WTC11 (cell line): ENCODE data around the gene SH3PXD2A. TPM values are rescaled to one million over a fixed set of nuclear protein-coding genes. Genes with fewer than 3 reads are reported as not detected.

Source experiments
- ATAC-seq: fragments of 200-7000 bp; cut with Tn5 transposase; 2 replicates; pipeline ENCODE4 v1.10.0; 2021; ENCODE audit warnings: mild to moderate bottlenecking, moderate library complexity
- CTCF ChIA-PET: fragments of 300-600 bp; sonication (Branson Sonifier 250); formaldehyde crosslinking; loops from one replicate; lab custom pipeline; 2021; ENCODE audit warnings: antibody characterized with exemption; lab: Charles Lee
- POLR2A ChIA-PET: fragments of 350-600 bp; sonication (Branson Sonifier 250); formaldehyde crosslinking; loops from one replicate; lab custom pipeline; 2021; ENCODE audit warnings: antibody characterized with exemption; lab: Charles Lee
- DNase-seq: peaks from one replicate; pipeline ENCODE4 v3.0.0; 2021; ENCODE audit warnings: low spot score
- H3K27ac Mint-ChIP-seq: 2 replicates; pipeline ENCODE4 v1.8.0; 2021; ENCODE audit warnings: mixed read lengths
- H3K27me3 Mint-ChIP-seq: 2 replicates; pipeline ENCODE4 v1.8.0; 2021; ENCODE audit warnings: low read depth, mild to moderate bottlenecking, moderate library complexity, mixed read lengths
- H3K36me3 Mint-ChIP-seq: 2 replicates; pipeline ENCODE4 v1.8.0; 2021; ENCODE audit warnings: mixed read lengths
- H3K4me1 Mint-ChIP-seq: 2 replicates; pipeline ENCODE4 v1.8.0; 2022; ENCODE audit warnings: mixed read lengths
- H3K4me3 Mint-ChIP-seq: 2 replicates; pipeline ENCODE4 v1.8.0; 2021; ENCODE audit warnings: mild to moderate bottlenecking, moderate library complexity, mixed read lengths
- H3K9me3 Mint-ChIP-seq: 2 replicates; pipeline ENCODE4 v1.8.0; 2021; ENCODE audit warnings: mixed read lengths
- CREB1 ChIP-seq: sonication (generic); formaldehyde crosslinking; IDR thresholded peaks from 2 replicates; pipeline ENCODE4 v1.8.0; 2023; ENCODE audit warnings: mild to moderate bottlenecking, missing genetic modification reagents
- ETV6 ChIP-seq: sonication (generic); formaldehyde crosslinking; IDR thresholded peaks from 2 replicates; pipeline ENCODE4 v1.8.1; 2022; ENCODE audit warnings: mild to moderate bottlenecking, missing genetic modification reagents
- FOXJ3 ChIP-seq: sonication (generic); formaldehyde crosslinking; IDR thresholded peaks from 2 replicates; pipeline ENCODE4 v1.9.0; 2021; ENCODE audit warnings: missing genetic modification reagents, mild to moderate bottlenecking, borderline replicate concordance
- GABPB1 ChIP-seq: sonication (generic); formaldehyde crosslinking; IDR thresholded peaks from 2 replicates; pipeline ENCODE4 v1.8.1; 2023; ENCODE audit warnings: mild to moderate bottlenecking, missing genetic modification reagents
- IRF2 ChIP-seq: sonication (generic); formaldehyde crosslinking; IDR thresholded peaks from 2 replicates; pipeline ENCODE4 v1.8.0; 2022; ENCODE audit warnings: low read depth, missing genetic modification reagents, borderline replicate concordance
- KAT7 ChIP-seq: sonication (generic); formaldehyde crosslinking; IDR thresholded peaks from 2 replicates; pipeline ENCODE4 v1.8.1; 2023; ENCODE audit warnings: missing genetic modification reagents, mild to moderate bottlenecking, borderline replicate concordance
- NR1H2 ChIP-seq: sonication (generic); formaldehyde crosslinking; IDR thresholded peaks from 2 replicates; pipeline ENCODE4 v1.9.0; 2021; ENCODE audit warnings: mild to moderate bottlenecking, moderate library complexity, missing genetic modification reagents
- RORB ChIP-seq: fragments of 250-450 bp; sonication (Bioruptor Pico); IDR thresholded peaks from 2 replicates; pipeline ENCODE4 v1.9.0; 2021; ENCODE audit warnings: mild to moderate bottlenecking
- SMAD3 ChIP-seq: sonication (generic); formaldehyde crosslinking; IDR thresholded peaks from 2 replicates; pipeline ENCODE4 v1.8.0; 2022; ENCODE audit warnings: missing genetic modification reagents, mild to moderate bottlenecking, borderline replicate concordance
- TEAD1 ChIP-seq: sonication (generic); formaldehyde crosslinking; IDR thresholded peaks from 2 replicates; pipeline ENCODE4 v1.8.0; 2022; ENCODE audit warnings: mild to moderate bottlenecking, missing genetic modification reagents
- TEAD4 ChIP-seq: sonication (generic); formaldehyde crosslinking; IDR thresholded peaks from 2 replicates; pipeline ENCODE4 v1.8.0; 2022; ENCODE audit warnings: mild to moderate bottlenecking, missing genetic modification reagents
- TP53 ChIP-seq: sonication (generic); formaldehyde crosslinking; IDR thresholded peaks from 2 replicates; pipeline ENCODE4 v1.8.1; 2023; ENCODE audit warnings: mild to moderate bottlenecking, missing genetic modification reagents
- ZBTB21 ChIP-seq: sonication (generic); formaldehyde crosslinking; IDR thresholded peaks from 2 replicates; pipeline ENCODE4 v1.8.1; 2023; ENCODE audit warnings: mild to moderate bottlenecking, missing genetic modification reagents, borderline replicate concordance
- ZNF232 ChIP-seq: sonication (generic); formaldehyde crosslinking; IDR thresholded peaks from 2 replicates; pipeline ENCODE4 v1.8.0; 2022; ENCODE audit warnings: mild to moderate bottlenecking, missing genetic modification reagents
- ZNF416 ChIP-seq: fragments of 250-450 bp; sonication (Bioruptor Pico); IDR thresholded peaks from 2 replicates; pipeline ENCODE4 v1.9.0; 2021; ENCODE audit warnings: mild to moderate bottlenecking, inconsistent platforms
- total RNA-seq: library from RNA; stranded (reverse); gene quantifications from 3 replicates; pipeline ENCODE4 v1.2.3, GENCODE V29; 2021
- TF ChIP-seq, protein P1 (sequence below): fragments of 250-450 bp; sonication (Bioruptor Pico); IDR thresholded peaks from 2 replicates; pipeline ENCODE4 v2.1.2; 2022; ENCODE audit warnings: mild to moderate bottlenecking, moderate library complexity
- TF ChIP-seq, protein P2 (sequence below): sonication (generic); formaldehyde crosslinking; IDR thresholded peaks from 2 replicates; pipeline ENCODE4 v1.8.1; 2023; ENCODE audit warnings: mild to moderate bottlenecking, missing genetic modification reagents, moderate library complexity
- TF ChIP-seq, protein P3 (sequence below): sonication (generic); formaldehyde crosslinking; IDR thresholded peaks from 2 replicates; pipeline ENCODE4 v1.8.1; 2022; ENCODE audit warnings: low read depth, mild to moderate bottlenecking, moderate library complexity, missing genetic modification reagents, borderline replicate concordance
- TF ChIP-seq, protein P4 (sequence below): sonication (generic); formaldehyde crosslinking; IDR thresholded peaks from 2 replicates; pipeline ENCODE4 v1.8.0; 2023; ENCODE audit warnings: missing genetic modification reagents
- TF ChIP-seq, protein P5 (sequence below): sonication (generic); formaldehyde crosslinking; IDR thresholded peaks from 2 replicates; pipeline ENCODE4 v1.8.0; 2022; ENCODE audit warnings: missing genetic modification reagents

Gene SH3PXD2A
- total RNA-seq, 1 experiment from 2014 or later, result 15.7 TPM

DNA sequence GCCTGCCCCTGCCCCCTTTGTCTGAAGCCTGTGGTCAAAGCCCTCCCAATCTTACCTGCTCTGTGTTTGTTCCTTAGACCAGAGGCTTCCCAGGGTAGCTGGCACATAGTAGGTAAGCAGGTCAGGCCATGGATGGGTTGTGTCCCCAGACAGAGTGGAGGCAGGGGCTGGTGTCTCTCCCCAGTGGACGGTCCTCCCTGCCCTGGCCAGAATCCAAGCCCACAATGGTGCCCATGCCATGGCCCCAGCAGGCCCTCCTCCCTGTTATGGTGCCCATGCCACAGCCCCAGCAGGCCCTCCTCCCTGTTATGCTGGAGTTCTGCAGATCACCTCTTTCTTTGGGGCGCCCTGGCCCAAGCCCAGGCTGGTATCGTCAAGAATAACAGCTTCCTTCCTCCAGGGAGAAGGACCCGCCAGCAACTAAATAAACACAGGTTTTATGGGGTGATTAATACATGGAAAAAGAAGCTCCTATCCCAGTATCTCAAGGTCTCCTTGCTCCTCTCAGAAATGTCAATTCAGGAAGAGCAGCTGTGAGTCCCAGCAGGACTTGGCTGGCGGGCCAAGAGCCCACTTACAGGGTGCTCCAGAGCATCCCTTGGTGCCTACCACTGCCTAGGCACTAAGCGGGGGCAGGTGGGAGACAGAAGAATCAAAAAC is 279.8 kb downstream of the SH3PXD2A start:
- H3K27me3 Mint-ChIP-seq, result no peaks in the 10 kb centered on the region
- ChIA-PET POLR2A (no interaction called here), CTCF (interaction anchor here (1.1 to 4.1 kb wide), 4 partner anchors 11 to 23 kb away, joined by 3 to 23 read pairs (median 8); no protein-coding TSS in a partner anchor)
- H3K9me3 Mint-ChIP-seq, result no peaks in the 10 kb centered on the region
- H3K4me3 Mint-ChIP-seq, result no peak overlapping the region
- H3K4me1 Mint-ChIP-seq, result no peaks in the 10 kb centered on the region
- DNase-seq (no peak), ATAC-seq (no peak)
- no peak overlapping the region for H3K27ac Mint-ChIP-seq
- H3K36me3 Mint-ChIP-seq, result no peaks in the 10 kb centered on the region
- TF ChIP-seq TEAD1 (no peak), TP53 (CRISPR knock-in tag) (no peak), RORB (CRISPR knock-in tag) (no peak), TEAD4 (no peak), ZNF232 (CRISPR knock-in tag) (no peak), NR1H2 (CRISPR knock-in tag) (no peak), KAT7 (CRISPR knock-in tag) (no peak), FOXJ3 (CRISPR knock-in tag) (no peak), CREB1 (CRISPR knock-in tag) (no peak), IRF2 (CRISPR knock-in tag) (no peak), ZNF416 (CRISPR knock-in tag) (no peak), SMAD3 (no peak), GABPB1 (CRISPR knock-in tag) (no peak), ETV6 (CRISPR knock-in tag) (no peak), ZBTB21 (CRISPR knock-in tag) (no peak)
- TF ChIP-seq, protein P1, sequence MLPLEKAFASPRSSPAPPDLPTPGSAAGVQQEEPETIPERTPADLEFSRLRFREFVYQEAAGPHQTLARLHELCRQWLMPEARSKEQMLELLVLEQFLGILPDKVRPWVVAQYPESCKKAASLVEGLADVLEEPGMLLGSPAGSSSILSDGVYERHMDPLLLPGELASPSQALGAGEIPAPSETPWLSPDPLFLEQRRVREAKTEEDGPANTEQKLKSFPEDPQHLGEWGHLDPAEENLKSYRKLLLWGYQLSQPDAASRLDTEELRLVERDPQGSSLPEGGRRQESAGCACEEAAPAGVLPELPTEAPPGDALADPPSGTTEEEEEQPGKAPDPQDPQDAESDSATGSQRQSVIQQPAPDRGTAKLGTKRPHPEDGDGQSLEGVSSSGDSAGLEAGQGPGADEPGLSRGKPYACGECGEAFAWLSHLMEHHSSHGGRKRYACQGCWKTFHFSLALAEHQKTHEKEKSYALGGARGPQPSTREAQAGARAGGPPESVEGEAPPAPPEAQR, result no peak
- TF ChIP-seq, protein P2, sequence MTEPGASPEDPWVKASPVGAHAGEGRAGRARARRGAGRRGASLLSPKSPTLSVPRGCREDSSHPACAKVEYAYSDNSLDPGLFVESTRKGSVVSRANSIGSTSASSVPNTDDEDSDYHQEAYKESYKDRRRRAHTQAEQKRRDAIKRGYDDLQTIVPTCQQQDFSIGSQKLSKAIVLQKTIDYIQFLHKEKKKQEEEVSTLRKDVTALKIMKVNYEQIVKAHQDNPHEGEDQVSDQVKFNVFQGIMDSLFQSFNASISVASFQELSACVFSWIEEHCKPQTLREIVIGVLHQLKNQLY (CRISPR knock-in tag), result no peak
- TF ChIP-seq, protein P3, sequence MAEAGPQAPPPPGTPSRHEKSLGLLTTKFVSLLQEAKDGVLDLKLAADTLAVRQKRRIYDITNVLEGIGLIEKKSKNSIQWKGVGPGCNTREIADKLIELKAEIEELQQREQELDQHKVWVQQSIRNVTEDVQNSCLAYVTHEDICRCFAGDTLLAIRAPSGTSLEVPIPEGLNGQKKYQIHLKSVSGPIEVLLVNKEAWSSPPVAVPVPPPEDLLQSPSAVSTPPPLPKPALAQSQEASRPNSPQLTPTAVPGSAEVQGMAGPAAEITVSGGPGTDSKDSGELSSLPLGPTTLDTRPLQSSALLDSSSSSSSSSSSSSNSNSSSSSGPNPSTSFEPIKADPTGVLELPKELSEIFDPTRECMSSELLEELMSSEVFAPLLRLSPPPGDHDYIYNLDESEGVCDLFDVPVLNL (CRISPR knock-in tag), result no peak
- TF ChIP-seq, protein P4, sequence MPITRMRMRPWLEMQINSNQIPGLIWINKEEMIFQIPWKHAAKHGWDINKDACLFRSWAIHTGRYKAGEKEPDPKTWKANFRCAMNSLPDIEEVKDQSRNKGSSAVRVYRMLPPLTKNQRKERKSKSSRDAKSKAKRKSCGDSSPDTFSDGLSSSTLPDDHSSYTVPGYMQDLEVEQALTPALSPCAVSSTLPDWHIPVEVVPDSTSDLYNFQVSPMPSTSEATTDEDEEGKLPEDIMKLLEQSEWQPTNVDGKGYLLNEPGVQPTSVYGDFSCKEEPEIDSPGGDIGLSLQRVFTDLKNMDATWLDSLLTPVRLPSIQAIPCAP (CRISPR knock-in tag), result no peak
- TF ChIP-seq, protein P5, sequence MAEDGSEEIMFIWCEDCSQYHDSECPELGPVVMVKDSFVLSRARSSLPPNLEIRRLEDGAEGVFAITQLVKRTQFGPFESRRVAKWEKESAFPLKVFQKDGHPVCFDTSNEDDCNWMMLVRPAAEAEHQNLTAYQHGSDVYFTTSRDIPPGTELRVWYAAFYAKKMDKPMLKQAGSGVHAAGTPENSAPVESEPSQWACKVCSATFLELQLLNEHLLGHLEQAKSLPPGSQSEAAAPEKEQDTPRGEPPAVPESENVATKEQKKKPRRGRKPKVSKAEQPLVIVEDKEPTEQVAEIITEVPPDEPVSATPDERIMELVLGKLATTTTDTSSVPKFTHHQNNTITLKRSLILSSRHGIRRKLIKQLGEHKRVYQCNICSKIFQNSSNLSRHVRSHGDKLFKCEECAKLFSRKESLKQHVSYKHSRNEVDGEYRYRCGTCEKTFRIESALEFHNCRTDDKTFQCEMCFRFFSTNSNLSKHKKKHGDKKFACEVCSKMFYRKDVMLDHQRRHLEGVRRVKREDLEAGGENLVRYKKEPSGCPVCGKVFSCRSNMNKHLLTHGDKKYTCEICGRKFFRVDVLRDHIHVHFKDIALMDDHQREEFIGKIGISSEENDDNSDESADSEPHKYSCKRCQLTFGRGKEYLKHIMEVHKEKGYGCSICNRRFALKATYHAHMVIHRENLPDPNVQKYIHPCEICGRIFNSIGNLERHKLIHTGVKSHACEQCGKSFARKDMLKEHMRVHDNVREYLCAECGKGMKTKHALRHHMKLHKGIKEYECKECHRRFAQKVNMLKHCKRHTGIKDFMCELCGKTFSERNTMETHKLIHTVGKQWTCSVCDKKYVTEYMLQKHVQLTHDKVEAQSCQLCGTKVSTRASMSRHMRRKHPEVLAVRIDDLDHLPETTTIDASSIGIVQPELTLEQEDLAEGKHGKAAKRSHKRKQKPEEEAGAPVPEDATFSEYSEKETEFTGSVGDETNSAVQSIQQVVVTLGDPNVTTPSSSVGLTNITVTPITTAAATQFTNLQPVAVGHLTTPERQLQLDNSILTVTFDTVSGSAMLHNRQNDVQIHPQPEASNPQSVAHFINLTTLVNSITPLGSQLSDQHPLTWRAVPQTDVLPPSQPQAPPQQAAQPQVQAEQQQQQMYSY, result no peak
